ENCODE measurements around the gene TRAPPC12.

The TRAPPC12 gene

DNA sequence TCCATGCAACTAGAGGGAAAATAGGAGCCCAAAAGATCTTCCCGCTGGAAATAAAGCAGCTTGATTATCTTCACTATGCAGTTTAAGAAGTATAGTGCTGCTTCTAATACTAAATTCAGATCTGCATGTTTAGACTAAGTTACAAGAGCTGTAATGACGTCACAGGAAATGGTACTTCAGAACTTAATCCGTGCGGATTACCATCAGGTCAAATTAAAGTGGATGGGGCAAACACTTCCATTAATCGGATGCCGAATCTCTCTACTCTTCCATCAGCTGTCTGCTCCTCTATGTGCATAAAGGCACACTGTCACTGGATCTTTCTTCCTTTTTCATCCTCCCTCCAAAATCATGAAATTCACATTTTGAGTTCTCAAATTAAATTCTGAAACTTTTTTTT, 52.6 kb downstream of the TRAPPC12 start:
- Histone ChIP-seq H3K9me3 (ENCODE audit: control insufficient read depth, low read length) (no peaks in the 10 kb centered on the region), H3K27me3 (ENCODE audit: control insufficient read depth, insufficient read depth, low read length, poor library complexity, severe bottlenecking) (no peaks in the 10 kb centered on the region), H3K36me3 (ENCODE audit: control insufficient read depth, insufficient read depth, low read length) (no peaks in the 10 kb centered on the region), H3K4me3 (ENCODE audit: insufficient read depth, low read depth, low read length) (no peak overlapping the region), H3K4me1 (ENCODE audit: control insufficient read depth, insufficient read depth, low read length) (no peaks in the 10 kb centered on the region), H3K27ac (ENCODE audit: insufficient read depth, low read depth, low read length, poor library complexity, severe bottlenecking) (no peak overlapping the region)
- WGBS, 2 experiments: 94 to 96% methylated on average over 6 of the region's 6 CpGs

DNA sequence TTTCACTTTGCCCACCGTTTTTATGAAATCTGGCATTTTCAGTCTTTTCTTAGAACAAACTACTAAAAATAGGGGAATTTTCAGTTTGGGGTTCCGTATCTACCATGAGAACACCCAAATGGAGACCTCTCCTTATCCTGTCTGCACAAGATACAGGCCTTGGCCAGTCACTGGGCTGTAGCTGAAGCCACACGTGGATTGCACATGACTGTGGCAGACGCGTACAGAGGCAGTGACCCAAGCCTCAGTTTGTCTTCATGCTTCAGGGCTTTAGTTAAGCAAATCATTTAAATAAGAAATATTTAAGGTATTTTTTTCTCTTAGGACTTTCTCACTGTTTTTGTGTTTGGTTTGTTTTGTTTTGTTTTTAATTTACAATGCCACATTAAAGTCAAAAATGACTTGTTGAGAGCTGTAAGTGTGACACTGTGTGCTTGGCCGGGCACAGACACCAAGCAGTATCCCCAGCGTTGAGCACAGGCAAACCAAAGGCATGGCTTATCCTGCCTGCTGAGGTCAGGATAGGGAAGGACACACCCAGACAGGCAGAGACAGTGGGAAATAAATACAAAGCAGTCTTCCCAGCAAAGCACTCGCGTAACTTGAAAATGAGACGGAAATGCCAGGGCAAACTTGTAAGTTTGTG, 53.3 kb downstream of the TRAPPC12 start:
- WGBS, 2 experiments: 94 to 95% methylated on average over 10 of the region's 10 CpGs
- H3K4me1 ChIP-seq (ENCODE audit: control insufficient read depth, insufficient read depth, low read length): no peaks in the 10 kb centered on the region
- no peaks in the 10 kb centered on the region for H3K27me3 ChIP-seq (ENCODE audit: control insufficient read depth, insufficient read depth, low read length, poor library complexity, severe bottlenecking)
- H3K36me3 ChIP-seq (ENCODE audit: control insufficient read depth, insufficient read depth, low read length): no peaks in the 10 kb centered on the region
- no peak overlapping the region for H3K4me3 ChIP-seq (ENCODE audit: insufficient read depth, low read depth, low read length)
- H3K9me3 ChIP-seq (ENCODE audit: control insufficient read depth, low read length): no peaks in the 10 kb centered on the region
- no peak overlapping the region for H3K27ac ChIP-seq (ENCODE audit: insufficient read depth, low read depth, low read length, poor library complexity, severe bottlenecking)

DNA sequence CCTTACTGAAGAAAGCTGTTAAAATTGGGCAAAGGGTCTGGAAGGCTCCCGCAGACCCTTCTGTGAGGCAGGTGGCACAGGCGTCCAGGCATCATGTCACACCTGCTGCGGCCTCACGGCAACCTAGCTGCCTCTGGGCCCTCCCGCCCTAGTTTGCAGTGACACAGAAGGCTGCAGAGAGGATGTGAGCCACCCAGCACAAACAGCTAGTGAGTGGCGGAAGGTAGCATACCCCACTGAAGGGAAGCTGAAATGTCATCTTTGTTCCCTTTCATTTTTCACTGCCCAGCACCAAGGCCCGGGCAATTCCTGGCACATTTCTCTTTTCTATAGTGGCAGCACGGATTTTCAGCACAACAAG, 53.8 kb downstream of the TRAPPC12 start:
- Histone ChIP-seq H3K4me1 (ENCODE audit: control insufficient read depth, insufficient read depth, low read length) (no peaks in the 10 kb centered on the region), H3K4me3 (ENCODE audit: insufficient read depth, low read depth, low read length) (no peak overlapping the region), H3K27ac (ENCODE audit: insufficient read depth, low read depth, low read length, poor library complexity, severe bottlenecking) (no peak overlapping the region), H3K9me3 (ENCODE audit: control insufficient read depth, low read length) (no peaks in the 10 kb centered on the region), H3K27me3 (ENCODE audit: control insufficient read depth, insufficient read depth, low read length, poor library complexity, severe bottlenecking) (no peaks in the 10 kb centered on the region), H3K36me3 (ENCODE audit: control insufficient read depth, insufficient read depth, low read length) (no peaks in the 10 kb centered on the region)
- 86 to 92% methylated on average over 7 to 8 of the region's 8 CpGs for WGBS, 2 experiments

DNA sequence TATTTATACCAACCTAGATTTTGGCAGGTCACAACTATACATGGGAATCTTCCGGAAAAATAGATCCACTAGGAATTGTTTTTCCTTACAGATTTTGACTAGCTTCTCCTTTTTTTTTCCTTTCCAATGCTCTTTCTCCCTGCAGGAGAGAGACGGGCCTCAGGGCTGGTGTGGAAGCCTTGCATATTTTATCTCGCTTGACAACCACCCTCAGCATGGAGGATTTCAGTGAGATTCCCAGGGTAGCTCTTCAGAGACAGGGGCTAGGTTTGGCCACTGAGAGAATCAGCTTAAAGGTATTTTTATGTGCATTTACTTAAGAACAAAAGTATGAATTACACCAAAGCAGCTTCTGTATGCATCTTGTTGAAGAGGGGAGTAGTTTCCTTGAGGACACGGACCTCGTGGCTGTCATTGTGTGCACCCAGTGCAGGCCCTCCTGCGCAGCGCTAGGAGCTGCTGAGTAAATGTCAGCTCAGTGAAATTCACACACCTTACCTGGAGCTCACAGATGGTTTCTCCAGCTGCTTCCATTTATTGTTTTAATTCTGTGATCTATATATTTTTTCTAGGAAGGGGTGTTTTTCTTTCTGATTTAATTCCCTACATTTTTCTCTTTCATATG, 54.4 kb downstream of the TRAPPC12 start:
- Histone ChIP-seq H3K4me3 (ENCODE audit: insufficient read depth, low read depth, low read length) (no peak overlapping the region), H3K27me3 (ENCODE audit: control insufficient read depth, insufficient read depth, low read length, poor library complexity, severe bottlenecking) (no peaks in the 10 kb centered on the region), H3K36me3 (ENCODE audit: control insufficient read depth, insufficient read depth, low read length) (no peaks in the 10 kb centered on the region), H3K27ac (ENCODE audit: insufficient read depth, low read depth, low read length, poor library complexity, severe bottlenecking) (no peak overlapping the region), H3K4me1 (ENCODE audit: control insufficient read depth, insufficient read depth, low read length) (no peaks in the 10 kb centered on the region), H3K9me3 (ENCODE audit: control insufficient read depth, low read length) (no peaks in the 10 kb centered on the region)
- WGBS, 2 experiments: 76 to 80% methylated on average over 7 of the region's 7 CpGs

DNA sequence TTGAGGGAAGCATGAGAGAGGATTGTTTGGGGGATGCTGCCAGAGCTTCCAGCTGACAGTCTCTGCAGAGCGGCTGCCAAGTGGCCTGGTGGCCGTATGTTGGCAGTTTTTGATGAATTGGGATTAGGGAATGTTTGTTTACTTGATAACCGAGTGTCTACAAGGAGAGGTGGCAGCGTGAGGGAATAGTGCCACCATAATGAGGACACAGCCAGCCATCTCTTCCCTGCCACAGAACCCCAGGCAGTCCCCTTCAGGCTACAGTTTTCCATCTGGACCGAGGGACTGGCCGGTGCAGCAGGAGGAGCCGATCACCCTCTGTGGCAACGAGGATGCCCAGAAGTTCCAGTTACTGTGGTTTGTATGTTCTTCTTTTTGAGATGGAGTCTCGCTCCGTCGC, 55.2 kb downstream of the TRAPPC12 start:
- no peak overlapping the region for H3K27ac ChIP-seq (ENCODE audit: insufficient read depth, low read depth, low read length, poor library complexity, severe bottlenecking)
- no peaks in the 10 kb centered on the region for H3K4me1 ChIP-seq (ENCODE audit: control insufficient read depth, insufficient read depth, low read length)
- 89 to 90% methylated on average over 11 of the region's 11 CpGs for WGBS, 2 experiments
- H3K27me3 ChIP-seq (ENCODE audit: control insufficient read depth, insufficient read depth, low read length, poor library complexity, severe bottlenecking): no peaks in the 10 kb centered on the region
- no peaks in the 10 kb centered on the region for H3K36me3 ChIP-seq (ENCODE audit: control insufficient read depth, insufficient read depth, low read length)
- H3K9me3 ChIP-seq (ENCODE audit: control insufficient read depth, low read length): no peaks in the 10 kb centered on the region
- H3K4me3 ChIP-seq (ENCODE audit: insufficient read depth, low read depth, low read length): no peak overlapping the region

DNA sequence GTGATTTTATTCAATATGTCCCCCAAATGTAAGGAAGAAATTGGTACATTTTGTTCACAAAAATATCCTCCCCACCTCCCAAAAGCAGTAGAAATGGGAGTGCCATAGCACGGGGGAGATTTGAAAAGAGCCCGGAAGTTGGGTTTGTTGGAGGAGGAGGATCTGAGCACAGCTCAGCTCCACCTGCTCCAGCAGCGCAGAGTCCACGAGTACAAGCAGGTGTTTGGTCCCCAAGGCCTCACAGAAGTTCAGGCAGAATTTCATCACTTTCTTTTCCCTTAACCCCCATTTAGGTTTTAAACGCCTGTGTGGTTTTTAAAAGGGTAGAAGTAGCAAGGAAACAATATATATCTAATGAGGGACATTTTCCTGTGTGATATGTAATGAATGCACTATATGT, 56.0 kb downstream of the TRAPPC12 start:
- H3K9me3 ChIP-seq (ENCODE audit: control insufficient read depth, low read length): no peaks in the 10 kb centered on the region

DNA sequence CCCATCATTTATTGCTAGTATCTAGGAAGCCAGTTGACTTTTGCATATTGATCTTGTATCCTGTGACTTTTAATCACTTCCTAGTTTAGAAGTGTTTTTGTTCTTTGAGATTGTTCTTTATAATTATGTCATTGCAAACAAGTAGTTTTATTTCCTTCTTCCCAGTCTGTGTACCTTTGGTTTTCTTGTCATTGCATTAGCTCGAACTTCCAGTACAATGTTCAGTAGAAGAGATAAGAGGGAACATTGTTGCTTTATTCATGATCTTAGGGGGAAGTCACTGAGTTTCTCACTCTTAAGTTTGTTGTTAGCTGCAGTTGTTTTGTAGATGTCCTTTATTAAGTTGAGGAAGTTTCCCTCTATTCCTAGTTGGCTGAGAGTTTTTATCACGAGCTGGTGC, 61.0 kb downstream of the TRAPPC12 start:
- Histone ChIP-seq H3K27me3 (ENCODE audit: control insufficient read depth, insufficient read depth, low read length, poor library complexity, severe bottlenecking) (no peaks in the 10 kb centered on the region), H3K4me3 (ENCODE audit: insufficient read depth, low read depth, low read length) (no peak overlapping the region), H3K27ac (ENCODE audit: insufficient read depth, low read depth, low read length, poor library complexity, severe bottlenecking) (no peak overlapping the region), H3K4me1 (ENCODE audit: control insufficient read depth, insufficient read depth, low read length) (no peaks in the 10 kb centered on the region), H3K9me3 (ENCODE audit: control insufficient read depth, low read length) (no peaks in the 10 kb centered on the region), H3K36me3 (ENCODE audit: control insufficient read depth, insufficient read depth, low read length) (peaks cover 5% of the 10 kb centered on the region)
- 89 to 92% methylated on average over 2 of the region's 2 CpGs for WGBS, 2 experiments

More for the DNA sequence above, 56.0 kb downstream of the TRAPPC12 start:
- Histone ChIP-seq H3K4me1 (ENCODE audit: control insufficient read depth, insufficient read depth, low read length) (no peaks in the 10 kb centered on the region), H3K27ac (ENCODE audit: insufficient read depth, low read depth, low read length, poor library complexity, severe bottlenecking) (no peak overlapping the region), H3K27me3 (ENCODE audit: control insufficient read depth, insufficient read depth, low read length, poor library complexity, severe bottlenecking) (no peaks in the 10 kb centered on the region), H3K4me3 (ENCODE audit: insufficient read depth, low read depth, low read length) (no peak overlapping the region), H3K36me3 (ENCODE audit: control insufficient read depth, insufficient read depth, low read length) (no peaks in the 10 kb centered on the region)
- WGBS, 2 experiments: 81 to 84% methylated on average over 4 of the region's 5 CpGs

DNA sequence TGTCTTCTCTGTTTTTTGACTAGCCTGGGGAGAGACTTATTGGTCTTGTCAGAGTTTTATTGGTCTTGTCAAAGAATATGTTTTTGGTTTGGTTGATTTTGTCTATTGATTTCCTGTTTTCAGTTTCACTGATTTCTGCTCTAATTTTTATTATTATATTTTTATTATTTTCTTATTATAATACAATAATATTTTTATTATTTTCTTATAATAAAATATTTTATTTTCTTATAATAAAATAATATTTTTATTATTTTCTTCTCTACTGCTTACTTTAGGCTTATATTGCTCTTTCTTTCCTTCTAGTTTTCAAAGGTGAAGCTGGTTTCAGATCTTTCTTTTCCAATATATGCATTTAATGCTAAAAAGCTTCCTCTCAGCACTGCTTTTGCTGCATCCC, 62.0 kb downstream of the TRAPPC12 start:
- Histone ChIP-seq H3K4me1 (ENCODE audit: control insufficient read depth, insufficient read depth, low read length) (no peaks in the 10 kb centered on the region), H3K9me3 (ENCODE audit: control insufficient read depth, low read length) (no peaks in the 10 kb centered on the region), H3K4me3 (ENCODE audit: insufficient read depth, low read depth, low read length) (no peak overlapping the region), H3K27ac (ENCODE audit: insufficient read depth, low read depth, low read length, poor library complexity, severe bottlenecking) (no peak overlapping the region), H3K36me3 (ENCODE audit: control insufficient read depth, insufficient read depth, low read length) (peaks cover 8% of the 10 kb centered on the region), H3K27me3 (ENCODE audit: control insufficient read depth, insufficient read depth, low read length, poor library complexity, severe bottlenecking) (no peaks in the 10 kb centered on the region)

DNA sequence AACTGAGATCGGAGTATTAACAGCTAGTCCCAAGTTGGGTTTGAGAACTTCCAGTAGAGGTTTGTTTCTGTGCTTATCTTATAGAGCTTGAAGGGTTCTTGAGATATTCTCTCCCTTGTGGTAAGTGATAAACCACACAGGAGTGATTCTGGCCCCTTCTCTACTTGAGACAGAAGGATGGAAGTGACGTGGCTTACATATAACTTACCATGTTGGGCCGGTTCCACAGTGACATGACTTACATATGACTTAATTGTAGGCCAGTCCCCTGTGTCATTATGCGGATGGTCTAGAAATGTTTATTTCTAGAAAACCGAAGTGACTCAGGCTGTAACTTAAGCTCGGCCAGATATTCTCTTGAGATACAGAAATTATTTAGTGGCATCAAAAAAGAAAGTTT, 62.7 kb downstream of the TRAPPC12 start:
- H3K27ac ChIP-seq (ENCODE audit: insufficient read depth, low read depth, low read length, poor library complexity, severe bottlenecking): no peak overlapping the region
- H3K36me3 ChIP-seq (ENCODE audit: control insufficient read depth, insufficient read depth, low read length): peaks cover 13% of the 10 kb centered on the region
- no peaks in the 10 kb centered on the region for H3K27me3 ChIP-seq (ENCODE audit: control insufficient read depth, insufficient read depth, low read length, poor library complexity, severe bottlenecking)
- no peak overlapping the region for H3K4me3 ChIP-seq (ENCODE audit: insufficient read depth, low read depth, low read length)
- no peaks in the 10 kb centered on the region for H3K9me3 ChIP-seq (ENCODE audit: control insufficient read depth, low read length)
- no peaks in the 10 kb centered on the region for H3K4me1 ChIP-seq (ENCODE audit: control insufficient read depth, insufficient read depth, low read length)
- WGBS, 2 experiments: 94 to 98% methylated on average over 6 of the region's 6 CpGs

DNA sequence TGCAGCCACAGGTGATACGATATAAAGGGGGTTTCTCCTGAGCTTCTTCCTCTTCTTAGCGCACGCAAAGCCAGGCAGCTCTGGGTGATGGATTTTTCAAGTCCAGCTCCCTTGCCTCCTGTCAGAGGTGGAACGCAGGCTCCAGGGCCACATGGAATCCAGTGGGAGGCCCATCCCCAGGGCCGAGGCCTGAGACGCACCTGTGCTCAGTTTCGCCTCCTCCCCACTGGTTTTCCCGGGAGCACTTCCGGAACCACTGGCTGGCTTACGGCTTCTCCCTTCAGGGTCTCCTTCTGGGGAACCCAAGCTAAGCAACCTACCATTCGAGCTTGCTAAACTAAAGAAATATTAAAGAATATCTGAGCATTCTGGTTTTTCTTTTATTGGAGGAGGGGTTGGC, 63.6 kb downstream of the TRAPPC12 start:
- Histone ChIP-seq H3K9me3 (ENCODE audit: control insufficient read depth, low read length) (no peaks in the 10 kb centered on the region), H3K4me1 (ENCODE audit: control insufficient read depth, insufficient read depth, low read length) (peaks cover 3% of the 10 kb centered on the region), H3K27me3 (ENCODE audit: control insufficient read depth, insufficient read depth, low read length, poor library complexity, severe bottlenecking) (no peaks in the 10 kb centered on the region), H3K27ac (ENCODE audit: insufficient read depth, low read depth, low read length, poor library complexity, severe bottlenecking) (no peak overlapping the region), H3K4me3 (ENCODE audit: insufficient read depth, low read depth, low read length) (no peak overlapping the region), H3K36me3 (ENCODE audit: control insufficient read depth, insufficient read depth, low read length) (peaks cover 13% of the 10 kb centered on the region)
- 94 to 97% methylated on average over 11 of the region's 11 CpGs for WGBS, 2 experiments
